Stimulated activated CD8-positive, alpha-beta memory T cell treated with anti-CD3 and anti-CD28 coated beads, Interleukin-7, amount 100 ng/mL, for 48 hours (primary cell): ENCODE results near the gene MBD2.

ENCODE experiments used
- DNase-seq, 2 donors: peaks; one replicate each; pipeline ENCODE4 v3.0.0-alpha.2; 2020; ENCODE audit warnings: low read depth in 1 of 2; ENCODE audit errors: extremely low read depth in 1 of 2

MBD2 gene

DNA sequence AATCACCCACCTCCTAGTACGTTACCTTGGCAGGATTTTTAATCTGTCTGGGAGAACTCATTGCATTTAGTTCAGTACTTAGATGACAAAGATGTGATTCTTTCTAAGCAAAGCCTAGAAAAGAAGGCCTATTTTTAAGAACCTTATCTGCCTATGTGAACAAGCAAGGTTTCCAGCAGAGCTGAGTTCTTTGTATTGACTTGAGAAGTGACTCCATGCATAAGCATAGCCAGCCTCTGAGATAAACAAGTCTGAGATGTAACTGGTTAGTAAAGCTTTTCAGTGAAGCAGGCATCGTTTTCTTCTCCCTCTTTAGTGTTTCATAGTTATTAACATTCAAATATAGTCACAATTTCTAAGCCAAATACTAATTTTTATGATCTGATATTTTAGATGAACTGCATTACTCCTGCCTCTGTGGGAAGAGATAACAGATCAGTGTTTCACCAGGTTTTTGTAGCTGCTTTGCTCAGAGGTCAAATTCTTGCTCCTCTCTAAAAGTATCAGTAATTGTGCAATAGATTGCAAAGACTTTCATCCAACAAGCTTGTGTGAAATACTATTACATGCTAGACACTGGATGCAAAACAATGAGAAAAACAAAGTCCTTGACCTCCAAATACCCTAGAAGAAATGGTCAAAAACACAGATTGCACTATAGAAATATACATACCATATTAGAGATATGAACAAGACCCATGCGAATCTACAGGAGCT is 107.8 kb downstream of the MBD2 start:
- no peak for DNase-seq

DNA sequence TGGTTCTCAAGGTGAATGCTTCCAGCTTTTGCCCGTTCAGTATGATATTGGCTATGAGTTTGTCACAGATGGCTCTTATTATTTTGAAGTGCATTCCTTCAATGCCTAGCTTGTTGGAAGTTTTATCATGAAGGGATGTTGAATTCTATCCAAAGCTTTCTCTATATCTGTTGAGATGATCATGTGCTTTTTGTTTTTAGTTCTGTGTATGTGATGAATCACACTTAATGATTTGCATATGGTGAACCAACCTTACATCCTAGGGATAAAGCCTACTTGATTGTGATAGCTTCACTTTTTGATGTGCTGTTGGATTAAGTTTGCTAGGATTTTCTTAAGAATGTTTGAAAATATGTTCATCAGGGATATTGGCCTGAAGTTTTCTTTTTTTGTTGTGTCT is 112.1 kb downstream of the MBD2 start:
- DNase-seq: no peak

DNA sequence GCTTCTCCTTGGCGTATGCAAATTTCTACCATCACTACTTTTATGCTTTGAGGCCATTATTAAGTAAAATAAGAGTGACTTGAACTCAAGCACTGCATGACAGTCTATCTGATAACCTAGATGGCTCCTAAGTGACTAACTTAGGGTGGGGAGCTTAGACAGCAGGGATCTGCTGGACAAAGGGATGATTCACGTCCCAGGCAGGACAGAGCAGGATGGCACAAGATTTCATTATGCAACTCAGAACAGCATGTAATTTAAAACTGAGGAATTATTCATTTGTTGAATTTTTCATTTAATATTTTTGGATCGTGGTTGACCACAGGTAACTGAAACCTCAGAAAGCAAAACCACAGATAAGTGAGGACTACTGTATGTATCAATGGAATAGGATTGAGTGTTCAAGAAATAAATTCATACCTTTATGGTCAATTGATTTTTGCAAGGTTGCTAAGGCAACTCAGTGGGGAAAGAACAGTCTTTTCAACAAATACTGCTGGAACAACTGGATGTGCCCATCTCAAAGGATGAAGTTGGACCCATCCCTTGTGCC is 115.3 kb downstream of the MBD2 start:
- DNase-seq: no peak

DNA sequence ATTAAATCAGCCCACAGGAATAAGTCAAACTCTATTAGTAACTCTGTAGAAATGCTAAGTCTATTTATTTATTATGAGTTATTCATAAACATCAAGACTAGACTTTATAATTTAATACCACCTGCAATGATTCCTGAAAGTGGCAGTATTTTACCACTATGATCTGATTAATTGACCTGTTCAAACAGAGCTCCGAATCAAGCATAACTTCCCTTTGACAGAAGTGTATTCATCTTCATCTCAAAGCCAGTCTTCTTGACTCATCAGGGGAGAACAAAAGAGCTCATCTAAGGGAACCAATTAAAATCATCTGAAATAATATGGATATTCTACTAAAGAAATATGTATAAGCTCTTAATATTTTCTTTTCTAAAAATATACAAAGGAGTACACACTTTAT is 122.3 kb downstream of the MBD2 start:
- no peak for DNase-seq
